Activated CD8-positive, alpha-beta T cell treated with anti-CD3 and anti-CD28 coated beads for 36 hours (primary cell): ENCODE data around the gene MIPOL1. TPM values are rescaled to one million over a fixed set of nuclear protein-coding genes. Genes with fewer than 3 reads are reported as not detected.

ENCODE experiments used
- ATAC-seq: fragments of 200-7000 bp; cut with Tn5 transposase; one replicate; pipeline ENCODE4 v1.10.0; 2021; ENCODE audit warnings: mild to moderate bottlenecking, moderate library complexity
- CTCF ChIA-PET: fragments of 350-600 bp; sonication (Branson Sonifier 250); formaldehyde crosslinking; loops from one replicate; lab custom pipeline; 2021; ENCODE audit warnings: antibody characterized with exemption; lab: Charles Lee
- POLR2A ChIA-PET: fragments of 350-600 bp; sonication (Branson Sonifier 250); formaldehyde crosslinking; loops from one replicate; lab custom pipeline; 2021; ENCODE audit warnings: antibody characterized with exemption; lab: Charles Lee
- DNase-seq: peaks from one replicate; pipeline ENCODE4 v3.0.0-alpha.2; 2020
- H3K27ac Mint-ChIP-seq: one replicate; pipeline ENCODE4 v1.8.0; 2021; ENCODE audit warnings: mild to moderate bottlenecking, mixed read lengths
- H3K27me3 Mint-ChIP-seq: one replicate; pipeline ENCODE4 v1.8.0; 2021; ENCODE audit warnings: mixed read lengths
- H3K36me3 Mint-ChIP-seq: one replicate; pipeline ENCODE4 v1.8.0; 2021; ENCODE audit warnings: low read depth, mixed read lengths
- H3K4me1 Mint-ChIP-seq: one replicate; pipeline ENCODE4 v1.8.0; 2021; ENCODE audit warnings: low read depth, mixed read lengths
- H3K4me3 Mint-ChIP-seq: one replicate; pipeline ENCODE4 v1.8.0; 2021; ENCODE audit warnings: mild to moderate bottlenecking, moderate library complexity, mixed read lengths
- H3K9me3 Mint-ChIP-seq: one replicate; pipeline ENCODE4 v1.8.0; 2021; ENCODE audit warnings: mixed read lengths
- CTCF ChIP-seq: fragments of 200-600 bp; IDR thresholded peaks from one replicate; pipeline ENCODE4 v1.8.0; 2022; ENCODE audit warnings: antibody characterized with exemption, mild to moderate bottlenecking
- intact Hi-C: fragments of 100-400 bp; cut with micrococcal nuclease; formaldehyde crosslinking; loops from one replicate; pipeline ENCODE4 v1.10.0; 2022
- total RNA-seq, 2 experiments: library from RNA; stranded (reverse); gene quantifications; one replicate each; pipeline ENCODE4 v1.2.3, GENCODE V29; 2021

Gene MIPOL1
- total RNA-seq, 2 experiments from 2014 or later, result not detected

GRCh38 chr14:37583358-37584210, 385.8 kb downstream of the MIPOL1 start:
- ATAC-seq (no peak), DNase-seq (no peak)
- no peak for TF ChIP-seq CTCF
- peaks cover 42% of the 10 kb centered on the region for H3K27me3 Mint-ChIP-seq
- ChIA-PET CTCF (no interaction called here), POLR2A (no interaction called here)
- H3K4me3 Mint-ChIP-seq, result no peak overlapping the region
- intact Hi-C loops, result no loop called here
- no peaks in the 10 kb centered on the region for H3K36me3 Mint-ChIP-seq
- H3K4me1 Mint-ChIP-seq, result no peaks in the 10 kb centered on the region
- no peak overlapping the region for H3K27ac Mint-ChIP-seq
- no peaks in the 10 kb centered on the region for H3K9me3 Mint-ChIP-seq

GRCh38 chr14:37584211-37585100, 386.7 kb downstream of the MIPOL1 start:
- no peak for TF ChIP-seq CTCF
- no peak for ATAC-seq
- CTCF ChIA-PET, result no interaction called here
- peaks cover 2% of the 10 kb centered on the region for H3K9me3 Mint-ChIP-seq
- intact Hi-C loops, result no loop called here
- H3K4me1 Mint-ChIP-seq, result no peaks in the 10 kb centered on the region
- peaks cover 51% of the 10 kb centered on the region for H3K27me3 Mint-ChIP-seq
- POLR2A ChIA-PET, result no interaction called here
- H3K4me3 Mint-ChIP-seq, result no peak overlapping the region
- no peak for DNase-seq
- H3K36me3 Mint-ChIP-seq, result peaks cover 2% of the 10 kb centered on the region
- H3K27ac Mint-ChIP-seq, result no peak overlapping the region

GRCh38 chr14:37585101-37585511, 387.4 kb downstream of the MIPOL1 start:
- Mint-ChIP-seq H3K4me1 (no peaks in the 10 kb centered on the region), H3K36me3 (peaks cover 2% of the 10 kb centered on the region), H3K27ac (no peak overlapping the region), H3K9me3 (peaks cover 3% of the 10 kb centered on the region), H3K27me3 (peaks cover 53% of the 10 kb centered on the region), H3K4me3 (no peak overlapping the region)
- DNase-seq, result no peak
- ChIA-PET CTCF (no interaction called here), POLR2A (no interaction called here)
- no peak for TF ChIP-seq CTCF
- intact Hi-C loops, result no loop called here
- ATAC-seq, result no peak

- no peak for ATAC-seq
- Mint-ChIP-seq H3K4me1 (no peaks in the 10 kb centered on the region), H3K9me3 (peaks cover 4% of the 10 kb centered on the region), H3K4me3 (no peak overlapping the region), H3K36me3 (peaks cover 2% of the 10 kb centered on the region), H3K27ac (no peak overlapping the region), H3K27me3 (peaks cover 63% of the 10 kb centered on the region)
- intact Hi-C loops, result no loop called here
- ChIA-PET POLR2A (no interaction called here), CTCF (interaction anchor here (1.1 kb wide), 1 partner anchor 19 kb away, joined by 3 read pairs; no protein-coding TSS in a partner anchor)
- no peak for TF ChIP-seq CTCF
- no peak for DNase-seq
Measured at GRCh38 chr14:37585971-37586796, 388.4 kb downstream of the MIPOL1 start.
